HG03354 (cell line): ENCODE data around the gene KCNJ16.
"Not testable (repeated sequence)": the region's sequence is repeated elsewhere in the genome, so short reads cannot be mapped to it uniquely, and the experiment has no call there.

ENCODE experiments used
- ATAC-seq: cut with Tn5 transposase; IDR thresholded peaks from one replicate; pipeline ENCODE4 v1.9.1; 2021; ENCODE audit warnings: mild to moderate bottlenecking; ENCODE audit not compliant: unreplicated experiment, poor library complexity, severe bottlenecking

KCNJ16 gene

GRCh38 chr17:70074956-70075355 is at the start of gene KCNJ16:
Gene KCNJ16, plus strand, starts transcription at chr17:70075225. Its CDS starts 56,863 bp downstream, at chr17:70132088.
- no peak for ATAC-seq

- ATAC-seq, result no peak
Observed at GRCh38 chr17:70028397-70028796, 46.6 kb upstream of the KCNJ16 start.

GRCh38 chr17:70028978-70029767 is 45.9 kb upstream of the KCNJ16 start:
- ATAC-seq, result no peak

- ATAC-seq, result no peak
Observed at GRCh38 chr17:70030371-70030770, 44.7 kb upstream of the KCNJ16 start.

GRCh38 chr17:70031341-70031740 is 43.7 kb upstream of the KCNJ16 start:
- no peak for ATAC-seq

GRCh38 chr17:70033165-70033564 is 41.9 kb upstream of the KCNJ16 start:
- no peak for ATAC-seq

GRCh38 chr17:70034158-70034557 is 40.9 kb upstream of the KCNJ16 start:
- no peak for ATAC-seq

- no peak for ATAC-seq
Observed at GRCh38 chr17:70037498-70037897, 37.5 kb upstream of the KCNJ16 start.

GRCh38 chr17:70040336-70040735 is 34.7 kb upstream of the KCNJ16 start:
- no peak for ATAC-seq

GRCh38 chr17:70041061-70041460 is 34.0 kb upstream of the KCNJ16 start:
- no peak for ATAC-seq

- ATAC-seq, result no peak
Observed at GRCh38 chr17:70041540-70041939, 33.5 kb upstream of the KCNJ16 start.

- ATAC-seq, result not testable (repeated sequence)
Observed at GRCh38 chr17:70045780-70046179, 29.2 kb upstream of the KCNJ16 start.

- ATAC-seq, result no peak
Observed at GRCh38 chr17:70047619-70048419, 27.2 kb upstream of the KCNJ16 start.

- no peak for ATAC-seq
Observed at GRCh38 chr17:70049801-70050591, 25.0 kb upstream of the KCNJ16 start.

GRCh38 chr17:70050931-70051330 is 24.1 kb upstream of the KCNJ16 start:
- ATAC-seq, result no peak

GRCh38 chr17:70053241-70054234 is 21.5 kb upstream of the KCNJ16 start:
- ATAC-seq, result no peak

GRCh38 chr17:70055000-70055399 is 20.0 kb upstream of the KCNJ16 start:
- no peak for ATAC-seq

GRCh38 chr17:70059071-70059470 is 16.0 kb upstream of the KCNJ16 start:
- ATAC-seq, result no peak

- no peak for ATAC-seq
Observed at GRCh38 chr17:70059649-70060048, 15.4 kb upstream of the KCNJ16 start.
